Activated naive CD4-positive, alpha-beta T cell treated with anti-CD3 and anti-CD28 coated beads, Interleukin-2, amount 50 U/mL, for 72 hours (primary cell): ENCODE data around the gene TMEM154. TPM values are rescaled to one million over a fixed set of nuclear protein-coding genes. Genes with fewer than 3 reads are reported as not detected.

Experiments
- ATAC-seq, 2 donors: fragments of 150-1000 bp; cut with Tn5 transposase; 2 replicates each; pipeline ENCODE4 v1.10.0; 2021; ENCODE audit warnings: mild to moderate bottlenecking in 2 of 2, moderate library complexity in 2 of 2
- DNase-seq, 2 donors: peaks; one replicate each; pipeline ENCODE4 v3.0.0; 2021 to 2022; ENCODE audit warnings: low spot score in 2 of 2
- H3K27ac Mint-ChIP-seq, 2 donors: one replicate each; pipeline ENCODE4 v1.8.0; 2022; ENCODE audit warnings: mild to moderate bottlenecking in 2 of 2, mixed read lengths in 2 of 2
- H3K36me3 Mint-ChIP-seq, 2 donors: one replicate each; pipeline ENCODE4 v1.8.0; 2022; ENCODE audit warnings: mixed read lengths in 2 of 2
- H3K9me3 Mint-ChIP-seq, 2 donors: one replicate each; pipeline ENCODE4 v1.8.0; 2022; ENCODE audit warnings: mixed read lengths in 2 of 2
- total RNA-seq, 2 donors: library from RNA; stranded (reverse); gene quantifications; one replicate each; pipeline ENCODE4 v1.2.3, GENCODE V29; 2022

Gene TMEM154
- total RNA-seq, 2 donors from 2014 or later: 13.4 to 17.1 TPM

DNA sequence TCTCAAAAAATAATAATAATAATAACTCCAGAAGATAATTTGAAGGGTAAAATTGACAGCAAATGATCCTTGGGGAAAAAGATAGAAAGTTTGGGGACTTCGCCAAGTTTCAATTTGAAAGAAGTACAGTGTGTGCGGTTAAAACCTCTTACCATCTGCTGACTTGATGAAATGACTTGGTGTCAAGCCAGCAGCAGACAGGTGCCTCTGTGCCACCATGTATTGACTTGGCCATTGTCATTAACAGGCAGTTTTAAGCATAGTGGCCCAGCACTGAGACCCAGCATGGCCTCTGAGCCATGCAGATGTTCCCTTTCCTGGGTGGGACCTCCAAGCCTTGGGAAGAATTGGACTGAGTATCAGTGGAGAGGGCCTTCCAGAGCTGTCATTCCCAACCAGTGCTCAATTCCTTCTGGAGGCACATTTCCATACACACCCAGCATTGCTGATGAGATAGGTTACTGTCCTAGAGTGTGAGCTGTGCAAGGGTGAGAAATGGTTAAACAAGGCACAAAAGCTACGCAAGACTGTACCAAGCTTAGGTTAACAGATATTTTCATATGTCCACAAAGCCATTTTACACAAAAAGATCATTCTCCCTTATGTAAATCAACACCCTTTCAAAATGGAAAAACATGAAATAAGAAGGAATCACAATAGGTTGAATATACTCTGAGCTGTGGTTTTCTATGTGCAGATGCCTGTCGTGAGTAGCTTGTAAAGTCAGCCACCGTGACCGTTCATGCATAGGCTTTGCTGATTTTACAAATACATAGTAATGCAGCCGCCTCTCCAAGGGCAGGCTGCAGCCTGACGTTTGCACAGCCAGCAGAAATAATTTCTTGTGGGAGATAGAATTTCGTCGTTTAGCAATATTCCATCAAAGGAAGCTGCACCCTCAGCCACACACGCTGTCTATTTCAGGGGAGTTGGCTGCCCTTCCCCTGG, 84.5 kb downstream of the TMEM154 start:
- DNase-seq: no peak
- ATAC-seq: no peak
- Mint-ChIP-seq H3K36me3 (no peaks in the 10 kb centered on the region), H3K27ac (no peak overlapping the region), H3K9me3 (no peaks in the 10 kb centered on the region)

GRCh38 chr4:152594057-152594456, 85.7 kb downstream of the TMEM154 start:
- Mint-ChIP-seq H3K9me3 (no peaks in the 10 kb centered on the region), H3K27ac (no peak overlapping the region)

GRCh38 chr4:152591876-152592275, 87.9 kb downstream of the TMEM154 start:
- no peak for DNase-seq
- Mint-ChIP-seq H3K36me3 (peaks cover 0 to under 1% of the 10 kb centered on the region in 2 donors), H3K27ac (no peak overlapping the region), H3K9me3 (peaks cover 0 to 4% of the 10 kb centered on the region in 2 donors)
- ATAC-seq: no peak

More at GRCh38 chr4:152594057-152594456, 85.7 kb downstream of the TMEM154 start:
- H3K36me3 Mint-ChIP-seq: no peaks in the 10 kb centered on the region
- no peak for DNase-seq
- ATAC-seq: no peak

GRCh38 chr4:152591396-152591795, 88.4 kb downstream of the TMEM154 start:
- H3K36me3 Mint-ChIP-seq: peaks cover 2 to 5% of the 10 kb centered on the region in 2 donors
- H3K27ac Mint-ChIP-seq: no peak overlapping the region
- H3K9me3 Mint-ChIP-seq: peaks cover 0 to 8% of the 10 kb centered on the region in 2 donors
- DNase-seq: peak in 1 of 2 donors; percentile 43
- ATAC-seq: peak in 1 of 2 donors; percentile 63

DNA sequence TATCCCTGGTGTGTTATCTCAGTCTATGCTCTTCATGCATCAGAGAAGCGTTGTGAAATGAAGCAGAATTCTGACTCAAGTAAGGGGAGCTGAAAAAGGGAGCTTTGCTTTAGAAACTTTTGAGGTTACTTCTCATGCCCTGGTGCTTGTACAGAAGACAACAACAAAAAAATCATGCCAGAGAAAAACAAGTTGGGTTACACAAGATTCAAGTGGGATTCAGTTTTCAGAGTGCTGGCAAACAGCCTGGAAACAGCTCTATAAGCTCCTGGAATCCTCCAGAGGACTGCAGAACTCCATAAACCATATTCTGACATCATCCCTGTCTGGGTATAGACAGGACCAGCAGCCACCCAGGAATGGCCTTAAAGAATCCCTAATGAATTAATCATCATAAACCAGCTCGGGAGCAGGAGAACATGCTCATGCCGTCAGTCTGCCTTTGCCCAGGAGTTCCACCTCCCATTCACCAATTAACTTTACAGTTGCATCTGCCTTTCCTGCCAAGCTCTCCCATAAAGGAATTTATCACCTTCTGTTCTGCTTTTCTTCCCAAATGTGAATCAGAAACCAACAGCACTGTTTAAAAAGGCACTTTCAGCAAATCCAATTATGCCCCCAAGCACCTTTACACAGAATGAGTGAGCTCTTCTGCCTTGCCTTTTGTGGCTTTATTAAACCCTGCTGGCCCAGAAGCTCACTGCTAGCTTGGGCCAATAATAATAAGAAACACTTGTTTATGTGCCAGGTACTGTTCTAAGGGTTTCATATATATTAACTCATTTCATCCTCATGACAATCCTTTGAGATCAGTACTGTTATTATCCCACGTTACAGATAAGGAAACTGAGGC, 89.4 kb downstream of the TMEM154 start:
- H3K36me3 Mint-ChIP-seq: peaks cover 5 to 9% of the 10 kb centered on the region in 2 donors
- ATAC-seq (no peak), DNase-seq (no peak)
- H3K9me3 Mint-ChIP-seq: peaks cover 0 to 11% of the 10 kb centered on the region in 2 donors
- H3K27ac Mint-ChIP-seq: no peak overlapping the region

- ATAC-seq (no peak), DNase-seq (no peak)
- Mint-ChIP-seq H3K9me3 (peaks cover 0 to 11% of the 10 kb centered on the region in 2 donors), H3K27ac (no peak overlapping the region), H3K36me3 (peaks cover 9% of the 10 kb centered on the region in 2 donors)
These were observed 90.9 kb downstream of the TMEM154 start for GRCh38 chr4:152588869-152589268.

GRCh38 chr4:152587127-152587526, 92.7 kb downstream of the TMEM154 start:
- DNase-seq: no peak
- ATAC-seq: no peak
- H3K36me3 Mint-ChIP-seq: peaks cover 9% of the 10 kb centered on the region in 2 donors
- H3K9me3 Mint-ChIP-seq: peaks cover 0 to 15% of the 10 kb centered on the region in 2 donors
- no peak overlapping the region for H3K27ac Mint-ChIP-seq

DNA sequence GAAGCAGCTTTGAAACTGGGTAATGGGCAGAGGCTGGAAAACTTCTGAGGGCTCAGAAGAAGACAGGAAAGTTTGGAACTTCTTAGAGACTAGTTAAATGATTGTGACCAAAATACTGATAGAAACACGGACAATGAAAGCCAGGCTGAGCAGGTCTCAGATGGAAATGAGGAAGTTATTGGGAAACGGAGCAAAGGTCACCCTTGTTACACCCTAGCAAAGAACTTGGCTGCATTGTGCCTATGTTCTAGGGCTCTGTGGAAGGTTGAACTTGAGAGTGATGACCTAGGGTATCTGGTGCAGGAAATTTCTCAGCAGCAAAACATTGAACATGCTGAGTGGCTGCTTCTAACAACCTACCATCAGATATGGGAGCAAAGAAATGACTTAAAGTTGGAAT, 93.1 kb downstream of the TMEM154 start:
- ATAC-seq: no peak
- no peak for DNase-seq

DNA sequence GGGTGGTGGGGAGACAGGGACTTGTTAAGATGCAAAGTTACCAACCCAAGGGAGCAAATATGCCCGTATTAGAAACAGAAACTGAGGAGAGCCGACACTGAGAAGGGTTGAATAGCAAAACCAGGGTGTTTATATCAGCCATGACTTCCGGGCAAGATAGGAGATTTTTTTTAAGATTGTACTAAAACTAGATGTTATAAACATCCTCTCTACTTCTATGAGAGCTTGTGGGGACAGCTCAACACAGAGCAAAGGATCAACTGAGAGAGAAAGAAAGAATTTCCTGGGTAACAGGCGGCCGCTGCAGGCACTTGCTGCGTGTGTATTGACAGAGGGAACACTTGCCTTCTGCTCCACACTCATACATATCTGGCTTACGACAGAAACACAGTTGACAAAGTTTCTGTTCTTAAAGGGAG, 94.8 kb downstream of the TMEM154 start:
- Mint-ChIP-seq H3K36me3 (peaks cover 9% of the 10 kb centered on the region in 2 donors), H3K27ac (peak overlapping the region; percentile 86 to 90), H3K9me3 (peaks cover 0 to 15% of the 10 kb centered on the region in 2 donors)
- DNase-seq (peak in 1 of 2 donors; percentile 9), ATAC-seq (peak; percentile 32 to 52)

More for the DNA sequence above, 93.1 kb downstream of the TMEM154 start:
- H3K27ac Mint-ChIP-seq: no peak overlapping the region
- peaks cover 9% of the 10 kb centered on the region in 2 donors for H3K36me3 Mint-ChIP-seq
- peaks cover 0 to 15% of the 10 kb centered on the region in 2 donors for H3K9me3 Mint-ChIP-seq

DNA sequence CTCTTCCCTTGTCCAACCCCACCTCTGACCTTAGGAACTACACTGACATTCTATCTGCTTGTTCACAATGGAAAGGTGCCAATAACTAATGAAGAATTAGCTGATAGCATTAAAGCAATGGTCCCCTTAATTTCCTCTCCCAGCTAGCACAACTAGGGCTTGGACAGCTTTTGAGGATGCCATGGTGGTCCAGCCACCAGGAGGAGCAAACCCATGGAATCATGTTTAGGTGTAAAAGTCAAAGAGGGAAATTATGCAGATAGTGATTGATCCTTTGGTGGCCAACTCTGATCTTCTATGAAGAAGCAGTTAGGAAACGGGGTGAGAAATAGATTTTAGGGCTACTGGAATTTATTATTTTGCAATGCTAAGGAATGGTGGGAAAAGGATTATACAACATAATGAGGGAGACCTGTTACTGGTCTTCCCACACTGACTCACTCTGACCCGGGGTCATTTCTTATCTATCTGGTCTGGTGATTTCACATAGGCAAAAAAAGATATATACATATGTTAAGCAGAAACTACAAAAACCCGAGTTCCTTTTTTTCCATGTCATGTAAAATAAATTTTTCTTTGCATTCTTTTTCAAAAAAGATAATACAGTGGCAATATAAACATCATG, 98.1 kb downstream of the TMEM154 start:
- Mint-ChIP-seq H3K9me3 (peaks cover 0 to 9% of the 10 kb centered on the region in 2 donors), H3K36me3 (peaks cover 6 to 9% of the 10 kb centered on the region in 2 donors), H3K27ac (no peak overlapping the region)
- ATAC-seq (no peak), DNase-seq (no peak)

GRCh38 chr4:152579916-152580315, 99.9 kb downstream of the TMEM154 start:
- peaks cover 0 to 4% of the 10 kb centered on the region in 2 donors for H3K9me3 Mint-ChIP-seq
- ATAC-seq (no peak), DNase-seq (no peak)
- H3K36me3 Mint-ChIP-seq: peaks cover 0 to under 1% of the 10 kb centered on the region in 2 donors
- no peak overlapping the region for H3K27ac Mint-ChIP-seq

- H3K36me3 Mint-ChIP-seq: no peaks in the 10 kb centered on the region
- no peak for DNase-seq
- no peak for ATAC-seq
- peaks cover 0 to 4% of the 10 kb centered on the region in 2 donors for H3K9me3 Mint-ChIP-seq
- H3K27ac Mint-ChIP-seq: peak overlapping the region in 1 of 2 donors; percentile 26
These were observed 100.6 kb downstream of the TMEM154 start for GRCh38 chr4:152579107-152579764.

- Mint-ChIP-seq H3K36me3 (no peaks in the 10 kb centered on the region), H3K9me3 (peaks cover 0 to 4% of the 10 kb centered on the region in 2 donors), H3K27ac (no peak overlapping the region)
- DNase-seq (no peak), ATAC-seq (no peak)
These were observed 101.1 kb downstream of the TMEM154 start for GRCh38 chr4:152578670-152579069.

DNA sequence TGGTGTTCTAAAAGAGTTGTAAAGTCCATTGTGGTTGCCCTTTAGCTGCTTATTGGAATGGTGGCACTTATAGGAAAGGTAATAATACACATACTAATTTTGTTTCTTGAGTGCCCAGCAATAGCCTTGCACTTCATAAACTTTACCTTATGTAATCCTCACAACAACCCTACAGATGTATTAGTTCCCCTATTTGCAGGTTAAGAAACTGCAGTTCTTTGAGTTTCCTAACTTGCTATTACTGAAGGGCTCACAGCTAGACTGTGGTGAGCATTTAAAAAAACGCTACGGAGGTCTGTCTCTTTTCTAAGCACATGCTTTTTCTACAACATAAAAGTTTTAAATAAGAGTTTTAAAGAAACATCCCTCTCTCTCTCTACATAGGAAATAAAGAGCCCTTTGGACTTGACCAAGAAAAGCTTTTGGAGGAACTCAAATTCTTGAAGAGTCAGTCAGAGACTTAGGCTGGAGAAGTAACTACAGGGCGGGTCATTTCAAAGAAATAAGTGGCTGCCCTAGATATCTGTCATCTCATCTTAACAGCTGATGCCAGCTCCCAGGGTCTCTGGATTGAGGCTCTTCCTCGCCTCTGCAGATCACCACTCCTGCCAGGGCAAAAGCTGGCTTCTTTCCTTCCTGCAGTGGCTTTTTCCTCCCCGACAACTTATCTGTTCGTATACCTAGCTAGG, 101.9 kb downstream of the TMEM154 start:
- ATAC-seq (no peak), DNase-seq (no peak)
- Mint-ChIP-seq H3K27ac (no peak overlapping the region), H3K9me3 (no peaks in the 10 kb centered on the region), H3K36me3 (no peaks in the 10 kb centered on the region)

- H3K27ac Mint-ChIP-seq: no peak overlapping the region
- DNase-seq: no peak
- no peaks in the 10 kb centered on the region for H3K9me3 Mint-ChIP-seq
- H3K36me3 Mint-ChIP-seq: no peaks in the 10 kb centered on the region
- no peak for ATAC-seq
These were observed 104.3 kb downstream of the TMEM154 start for GRCh38 chr4:152575533-152575932.
